HCT116 (cell line): ENCODE measurements around the gene HPN.

Experiments
- ELF1 ChIP-seq: IDR thresholded peaks from 2 replicates; pipeline ENCODE4 v1.6.1; 2012; ENCODE audit warnings: low read depth, borderline replicate concordance
- YY1 ChIP-seq: IDR thresholded peaks from 2 replicates; pipeline ENCODE4 v1.6.1; 2011; ENCODE audit warnings: low read length, low read depth, moderate library complexity, mild to moderate bottlenecking; ENCODE audit not compliant: insufficient replicate concordance; ENCODE audit errors: extremely low read depth
- TF ChIP-seq, protein P1 (sequence below), 3 experiments: fragments of 200-600 bp in 1 of 3; sonication (generic) in 1 of 3; IDR thresholded peaks in 2 of 3; conservative IDR thresholded peaks in 1 of 3; 2 replicates each; pipeline ENCODE4 v1.5.1; 2012 to 2017; ENCODE audit warnings: low read depth in 2 of 3, low read length in 2 of 3, antibody characterized with exemption in 1 of 3, borderline replicate concordance in 1 of 3, control low read depth in 1 of 3, mild to moderate bottlenecking in 1 of 3, mixed read lengths in 1 of 3, mixed run types in 1 of 3, moderate library complexity in 1 of 3; ENCODE audit not compliant: insufficient read depth in 1 of 3

DNA sequence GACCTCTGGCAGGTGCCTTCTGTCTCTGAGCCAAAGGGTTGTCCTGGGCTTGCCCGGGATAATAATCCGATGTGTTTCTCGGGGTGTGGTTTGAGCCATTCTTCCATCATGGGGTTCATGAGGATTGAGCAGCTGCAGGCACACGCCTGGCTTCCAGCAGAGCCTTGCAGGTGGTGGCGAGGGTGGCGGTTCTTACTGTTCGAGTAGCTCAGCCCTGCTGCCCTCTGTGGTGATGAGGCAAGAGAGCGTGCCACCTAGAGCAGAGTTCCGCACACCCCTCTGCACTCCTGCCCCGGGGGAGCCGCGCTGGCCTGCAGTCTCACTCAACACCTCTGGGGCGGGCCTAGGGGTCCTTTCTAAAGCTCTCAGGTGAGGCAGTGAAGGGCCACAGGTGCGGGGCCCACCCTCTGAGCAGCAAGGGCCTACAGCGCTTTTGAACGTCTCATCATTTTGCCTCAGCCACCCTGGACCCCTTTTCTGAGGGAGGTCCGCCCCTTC lies 7.5 kb upstream of the HPN start:
- TF ChIP-seq, protein P1, sequence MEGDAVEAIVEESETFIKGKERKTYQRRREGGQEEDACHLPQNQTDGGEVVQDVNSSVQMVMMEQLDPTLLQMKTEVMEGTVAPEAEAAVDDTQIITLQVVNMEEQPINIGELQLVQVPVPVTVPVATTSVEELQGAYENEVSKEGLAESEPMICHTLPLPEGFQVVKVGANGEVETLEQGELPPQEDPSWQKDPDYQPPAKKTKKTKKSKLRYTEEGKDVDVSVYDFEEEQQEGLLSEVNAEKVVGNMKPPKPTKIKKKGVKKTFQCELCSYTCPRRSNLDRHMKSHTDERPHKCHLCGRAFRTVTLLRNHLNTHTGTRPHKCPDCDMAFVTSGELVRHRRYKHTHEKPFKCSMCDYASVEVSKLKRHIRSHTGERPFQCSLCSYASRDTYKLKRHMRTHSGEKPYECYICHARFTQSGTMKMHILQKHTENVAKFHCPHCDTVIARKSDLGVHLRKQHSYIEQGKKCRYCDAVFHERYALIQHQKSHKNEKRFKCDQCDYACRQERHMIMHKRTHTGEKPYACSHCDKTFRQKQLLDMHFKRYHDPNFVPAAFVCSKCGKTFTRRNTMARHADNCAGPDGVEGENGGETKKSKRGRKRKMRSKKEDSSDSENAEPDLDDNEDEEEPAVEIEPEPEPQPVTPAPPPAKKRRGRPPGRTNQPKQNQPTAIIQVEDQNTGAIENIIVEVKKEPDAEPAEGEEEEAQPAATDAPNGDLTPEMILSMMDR (IDR thresholded peaks at IDR 0.05 in 2 of 3, conservative IDR thresholded peaks at IDR 0.05 in 1 of 3; ENCODE audit: borderline replicate concordance in 1 of 3, insufficient read depth in 1 of 3, low read depth in 2 of 3, low read length in 2 of 3), result no peak
- TF ChIP-seq YY1 (no peak), ELF1 (no peak)
